ENCODE measurements around the gene PTH1R.

The PTH1R gene

GRCh38 chr3:46943237-46944187 is 66.0 kb downstream of the PTH1R start:
- H4K91ac ChIP-seq (ENCODE audit: low read length), result peak overlapping the region; percentile 12
- H3K4me1 ChIP-seq (ENCODE audit: control insufficient read depth, insufficient read depth, low read depth, low read length), result peaks cover 61% of the 10 kb centered on the region
- H3K9ac ChIP-seq (ENCODE audit: low read length), result no peak overlapping the region
- H3K4me3 ChIP-seq (ENCODE audit: insufficient read depth in 1 of 2, low read depth in 1 of 2, low read length in 2 of 2), result no peak overlapping the region
- 86% methylated on average over 12 of the region's 12 CpGs for WGBS
- H3K4me2 ChIP-seq (ENCODE audit: low read length, poor library complexity, severe bottlenecking), result peak overlapping the region; percentile 32
- no peak overlapping the region for H2BK120ac ChIP-seq (ENCODE audit: low read depth, low read length)
- no peaks in the 10 kb centered on the region for H3K9me3 ChIP-seq (ENCODE audit: control insufficient read depth, low read length)
- H2BK12ac ChIP-seq (ENCODE audit: low read length in 2 of 2), result no peak overlapping the region
- no peak overlapping the region for H2AFZ ChIP-seq (ENCODE audit: low read depth, low read length)
- DNase-seq, result no peak
- H3K27me3 ChIP-seq (ENCODE audit: control insufficient read depth in 1 of 2, insufficient read depth in 1 of 2, low read length in 2 of 2), result no peaks in the 10 kb centered on the region
- H3K27ac ChIP-seq (ENCODE audit: low read length, poor library complexity, severe bottlenecking), result peak overlapping the region; percentile 85
- peaks cover 49 to 59% of the 10 kb centered on the region in 2 experiments for H3K36me3 ChIP-seq (ENCODE audit: control insufficient read depth in 1 of 2, insufficient read depth in 2 of 2, low read depth in 1 of 2, low read length in 2 of 2)
- H4K8ac ChIP-seq (ENCODE audit: low read length), result no peak overlapping the region
- H2BK15ac ChIP-seq (ENCODE audit: low read depth, poor library complexity, severe bottlenecking), result no peak overlapping the region
- H3K79me1 ChIP-seq (replicated peaks; ENCODE audit: low read length, poor library complexity, severe bottlenecking), result peaks cover 47% of the 10 kb centered on the region
- H2AK5ac ChIP-seq (ENCODE audit: low read length, severe bottlenecking), result peak overlapping the region; percentile 86
- H3K18ac ChIP-seq (ENCODE audit: low read depth in 1 of 2, low read length in 2 of 2), result no peak overlapping the region
- H3K14ac ChIP-seq (ENCODE audit: low read length in 2 of 2), result no peak overlapping the region
- H3K23ac ChIP-seq (ENCODE audit: low read length in 2 of 2), result no peak overlapping the region
- peak overlapping the region in 1 of 2 experiments; percentile 26 for H3K4ac ChIP-seq (ENCODE audit: low read depth in 1 of 2, low read length in 2 of 2)
- no peak overlapping the region for H2BK5ac ChIP-seq (ENCODE audit: low read depth, low read length, poor library complexity, severe bottlenecking)

GRCh38 chr3:46944191-46944590 is 66.7 kb downstream of the PTH1R start:
- no peak for DNase-seq
- WGBS, result 92% methylated on average over 8 of the region's 8 CpGs
- Histone ChIP-seq H2AK5ac (ENCODE audit: low read length, severe bottlenecking) (peak overlapping the region; percentile 86), H4K8ac (ENCODE audit: low read length) (no peak overlapping the region), H3K27ac (ENCODE audit: low read length, poor library complexity, severe bottlenecking) (peak overlapping the region; percentile 66), H3K14ac (ENCODE audit: low read length in 2 of 2) (no peak overlapping the region), H2BK15ac (ENCODE audit: low read depth, poor library complexity, severe bottlenecking) (no peak overlapping the region), H3K23ac (ENCODE audit: low read length in 2 of 2) (no peak overlapping the region), H3K4ac (ENCODE audit: low read depth in 1 of 2, low read length in 2 of 2) (no peak overlapping the region), H2BK5ac (ENCODE audit: low read depth, low read length, poor library complexity, severe bottlenecking) (no peak overlapping the region), H4K91ac (ENCODE audit: low read length) (no peak overlapping the region), H3K4me1 (ENCODE audit: control insufficient read depth, insufficient read depth, low read depth, low read length) (peaks cover 68% of the 10 kb centered on the region), H3K18ac (ENCODE audit: low read depth in 1 of 2, low read length in 2 of 2) (no peak overlapping the region), H2BK12ac (ENCODE audit: low read length in 2 of 2) (peak overlapping the region in 1 of 2 experiments; percentile 10), H2AFZ (ENCODE audit: low read depth, low read length) (no peak overlapping the region), H3K79me1 (replicated peaks; ENCODE audit: low read length, poor library complexity, severe bottlenecking) (peaks cover 45% of the 10 kb centered on the region), H3K9ac (ENCODE audit: low read length) (no peak overlapping the region), H3K4me2 (ENCODE audit: low read length, poor library complexity, severe bottlenecking) (no peak overlapping the region), H3K27me3 (ENCODE audit: control insufficient read depth in 1 of 2, insufficient read depth in 1 of 2, low read length in 2 of 2) (no peaks in the 10 kb centered on the region), H3K36me3 (ENCODE audit: control insufficient read depth in 1 of 2, insufficient read depth in 2 of 2, low read depth in 1 of 2, low read length in 2 of 2) (peaks cover 44 to 52% of the 10 kb centered on the region in 2 experiments), H3K9me3 (ENCODE audit: control insufficient read depth, low read length) (no peaks in the 10 kb centered on the region), H2BK120ac (ENCODE audit: low read depth, low read length) (no peak overlapping the region), H3K4me3 (ENCODE audit: insufficient read depth in 1 of 2, low read depth in 1 of 2, low read length in 2 of 2) (no peak overlapping the region)

GRCh38 chr3:46946416-46946815 is 68.9 kb downstream of the PTH1R start:
- Histone ChIP-seq H2BK15ac (ENCODE audit: low read depth, poor library complexity, severe bottlenecking) (peak overlapping the region; percentile 96), H3K9ac (ENCODE audit: low read length) (no peak overlapping the region), H2BK5ac (ENCODE audit: low read depth, low read length, poor library complexity, severe bottlenecking) (no peak overlapping the region), H3K79me1 (replicated peaks; ENCODE audit: low read length, poor library complexity, severe bottlenecking) (peaks cover 32% of the 10 kb centered on the region), H3K14ac (ENCODE audit: low read length in 2 of 2) (no peak overlapping the region), H3K4me1 (ENCODE audit: control insufficient read depth, insufficient read depth, low read depth, low read length) (peaks cover 65% of the 10 kb centered on the region), H3K9me3 (ENCODE audit: control insufficient read depth, low read length) (no peaks in the 10 kb centered on the region), H3K4me2 (ENCODE audit: low read length, poor library complexity, severe bottlenecking) (no peak overlapping the region), H3K18ac (ENCODE audit: low read depth in 1 of 2, low read length in 2 of 2) (peak overlapping the region; percentile 13 to 52), H4K8ac (ENCODE audit: low read length) (peak overlapping the region; percentile 33), H2BK12ac (ENCODE audit: low read length in 2 of 2) (peak overlapping the region; percentile 2 to 69), H3K27ac (ENCODE audit: low read length, poor library complexity, severe bottlenecking) (no peak overlapping the region), H4K91ac (ENCODE audit: low read length) (peak overlapping the region; percentile 81), H3K23ac (ENCODE audit: low read length in 2 of 2) (no peak overlapping the region), H2BK120ac (ENCODE audit: low read depth, low read length) (peak overlapping the region; percentile 59), H3K4ac (ENCODE audit: low read depth in 1 of 2, low read length in 2 of 2) (peak overlapping the region in 1 of 2 experiments; percentile 29), H2AK5ac (ENCODE audit: low read length, severe bottlenecking) (peak overlapping the region; percentile 3), H3K27me3 (ENCODE audit: control insufficient read depth in 1 of 2, insufficient read depth in 1 of 2, low read length in 2 of 2) (no peaks in the 10 kb centered on the region), H2AFZ (ENCODE audit: low read depth, low read length) (no peak overlapping the region), H3K4me3 (ENCODE audit: insufficient read depth in 1 of 2, low read depth in 1 of 2, low read length in 2 of 2) (no peak overlapping the region), H3K36me3 (ENCODE audit: control insufficient read depth in 1 of 2, insufficient read depth in 2 of 2, low read depth in 1 of 2, low read length in 2 of 2) (peaks cover 27 to 35% of the 10 kb centered on the region in 2 experiments)
- WGBS, result 77% methylated on average over 5 of the region's 6 CpGs
- DNase-seq, result no peak

GRCh38 chr3:46946856-46947545 is 69.5 kb downstream of the PTH1R start:
- peak overlapping the region; percentile 72 for H4K91ac ChIP-seq (ENCODE audit: low read length)
- H3K4me1 ChIP-seq (ENCODE audit: control insufficient read depth, insufficient read depth, low read depth, low read length), result peaks cover 63% of the 10 kb centered on the region
- H2BK15ac ChIP-seq (ENCODE audit: low read depth, poor library complexity, severe bottlenecking), result peak overlapping the region; percentile 96
- peak overlapping the region; percentile 76 to 91 for H3K18ac ChIP-seq (ENCODE audit: low read depth in 1 of 2, low read length in 2 of 2)
- peak overlapping the region in 1 of 2 experiments; percentile 63 for H3K14ac ChIP-seq (ENCODE audit: low read length in 2 of 2)
- H4K8ac ChIP-seq (ENCODE audit: low read length), result peak overlapping the region; percentile 88
- H2BK12ac ChIP-seq (ENCODE audit: low read length in 2 of 2), result peak overlapping the region in 1 of 2 experiments; percentile 7
- no peak overlapping the region for H2BK120ac ChIP-seq (ENCODE audit: low read depth, low read length)
- no peak overlapping the region for H2BK5ac ChIP-seq (ENCODE audit: low read depth, low read length, poor library complexity, severe bottlenecking)
- H3K27ac ChIP-seq (ENCODE audit: low read length, poor library complexity, severe bottlenecking), result no peak overlapping the region
- peak overlapping the region in 1 of 2 experiments; percentile 79 for H3K4ac ChIP-seq (ENCODE audit: low read depth in 1 of 2, low read length in 2 of 2)
- no peak overlapping the region for H2AFZ ChIP-seq (ENCODE audit: low read depth, low read length)
- no peak overlapping the region for H3K4me2 ChIP-seq (ENCODE audit: low read length, poor library complexity, severe bottlenecking)
- no peak overlapping the region for H3K9ac ChIP-seq (ENCODE audit: low read length)
- H3K79me1 ChIP-seq (replicated peaks; ENCODE audit: low read length, poor library complexity, severe bottlenecking), result peaks cover 30% of the 10 kb centered on the region
- H3K9me3 ChIP-seq (ENCODE audit: control insufficient read depth, low read length), result no peaks in the 10 kb centered on the region
- H2AK5ac ChIP-seq (ENCODE audit: low read length, severe bottlenecking), result peak overlapping the region; percentile 23
- H3K27me3 ChIP-seq (ENCODE audit: control insufficient read depth in 1 of 2, insufficient read depth in 1 of 2, low read length in 2 of 2), result no peaks in the 10 kb centered on the region
- WGBS, result 34% methylated on average over 7 of the region's 7 CpGs
- peaks cover 27 to 31% of the 10 kb centered on the region in 2 experiments for H3K36me3 ChIP-seq (ENCODE audit: control insufficient read depth in 1 of 2, insufficient read depth in 2 of 2, low read depth in 1 of 2, low read length in 2 of 2)
- peak; percentile 83 for DNase-seq
- H3K4me3 ChIP-seq (ENCODE audit: insufficient read depth in 1 of 2, low read depth in 1 of 2, low read length in 2 of 2), result no peak overlapping the region
- H3K23ac ChIP-seq (ENCODE audit: low read length in 2 of 2), result no peak overlapping the region

All from mesenchymal stem cell (in vitro differentiated cells and primary cell).